ENCODE data around the gene A2M.

A2M gene

DNA sequence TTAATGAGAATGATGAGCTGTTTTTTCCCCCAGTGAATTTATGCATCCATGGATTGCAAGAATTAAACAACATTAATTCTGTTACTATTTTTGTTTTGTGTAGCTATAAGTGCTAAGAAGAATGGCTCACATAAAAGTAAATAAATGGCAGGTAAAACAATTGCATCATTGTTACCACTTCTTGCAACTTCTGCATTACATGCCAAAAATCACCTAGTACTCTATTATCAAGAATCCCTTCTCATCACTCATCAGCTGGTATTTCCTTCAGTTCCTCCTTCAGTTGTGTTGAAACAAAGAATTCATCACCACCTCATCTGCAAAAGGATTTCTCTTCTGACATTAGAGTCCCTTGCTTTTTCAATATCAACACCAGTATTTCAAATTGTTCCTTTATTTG, 773 bp downstream of the A2M start:
- no peak overlapping the region for H3K27ac ChIP-seq
- in situ Hi-C loops (cut with HindIII; ENCODE audit: low pct_ligation_motif_present, low sequenced_read_pairs), result no loop called here
- H3K36me3 ChIP-seq (replicated peaks), result no peaks in the 10 kb centered on the region
- DNase-seq, result no peak
- H3K4me3 ChIP-seq (ENCODE audit: low read depth, low read length), result no peak overlapping the region
- H3K27me3 ChIP-seq (replicated peaks), result no peaks in the 10 kb centered on the region
- TF ChIP-seq, protein P1, sequence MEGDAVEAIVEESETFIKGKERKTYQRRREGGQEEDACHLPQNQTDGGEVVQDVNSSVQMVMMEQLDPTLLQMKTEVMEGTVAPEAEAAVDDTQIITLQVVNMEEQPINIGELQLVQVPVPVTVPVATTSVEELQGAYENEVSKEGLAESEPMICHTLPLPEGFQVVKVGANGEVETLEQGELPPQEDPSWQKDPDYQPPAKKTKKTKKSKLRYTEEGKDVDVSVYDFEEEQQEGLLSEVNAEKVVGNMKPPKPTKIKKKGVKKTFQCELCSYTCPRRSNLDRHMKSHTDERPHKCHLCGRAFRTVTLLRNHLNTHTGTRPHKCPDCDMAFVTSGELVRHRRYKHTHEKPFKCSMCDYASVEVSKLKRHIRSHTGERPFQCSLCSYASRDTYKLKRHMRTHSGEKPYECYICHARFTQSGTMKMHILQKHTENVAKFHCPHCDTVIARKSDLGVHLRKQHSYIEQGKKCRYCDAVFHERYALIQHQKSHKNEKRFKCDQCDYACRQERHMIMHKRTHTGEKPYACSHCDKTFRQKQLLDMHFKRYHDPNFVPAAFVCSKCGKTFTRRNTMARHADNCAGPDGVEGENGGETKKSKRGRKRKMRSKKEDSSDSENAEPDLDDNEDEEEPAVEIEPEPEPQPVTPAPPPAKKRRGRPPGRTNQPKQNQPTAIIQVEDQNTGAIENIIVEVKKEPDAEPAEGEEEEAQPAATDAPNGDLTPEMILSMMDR (IDR thresholded peaks at IDR 0.05; ENCODE audit: low read depth, low read length, missing control alignments), result no peak

DNA sequence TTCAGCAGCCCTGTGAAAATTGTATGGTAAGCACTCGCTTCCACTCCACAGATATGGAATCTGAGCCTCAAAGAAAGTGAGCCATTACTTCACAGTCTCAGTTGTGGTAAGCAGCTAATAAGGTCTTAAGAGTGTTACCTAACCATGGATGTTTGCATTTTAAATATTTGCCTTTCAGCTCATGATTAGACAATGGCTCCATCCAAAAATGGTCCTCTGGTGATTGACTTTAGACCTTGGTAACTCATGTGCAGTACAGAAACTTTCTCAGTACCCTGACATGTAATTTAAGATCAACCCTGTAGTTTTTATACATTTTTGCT, 1.8 kb downstream of the A2M start:
- no peak overlapping the region for H3K27ac ChIP-seq
- in situ Hi-C loops (cut with HindIII; ENCODE audit: low pct_ligation_motif_present, low sequenced_read_pairs), result no loop called here
- no peak overlapping the region for H3K4me3 ChIP-seq (ENCODE audit: low read depth, low read length)
- no peaks in the 10 kb centered on the region for H3K27me3 ChIP-seq (replicated peaks)
- no peak for DNase-seq
- H3K36me3 ChIP-seq (replicated peaks), result no peaks in the 10 kb centered on the region
- TF ChIP-seq, protein P1 (IDR thresholded peaks at IDR 0.05; ENCODE audit: low read depth, low read length, missing control alignments), result no peak

DNA sequence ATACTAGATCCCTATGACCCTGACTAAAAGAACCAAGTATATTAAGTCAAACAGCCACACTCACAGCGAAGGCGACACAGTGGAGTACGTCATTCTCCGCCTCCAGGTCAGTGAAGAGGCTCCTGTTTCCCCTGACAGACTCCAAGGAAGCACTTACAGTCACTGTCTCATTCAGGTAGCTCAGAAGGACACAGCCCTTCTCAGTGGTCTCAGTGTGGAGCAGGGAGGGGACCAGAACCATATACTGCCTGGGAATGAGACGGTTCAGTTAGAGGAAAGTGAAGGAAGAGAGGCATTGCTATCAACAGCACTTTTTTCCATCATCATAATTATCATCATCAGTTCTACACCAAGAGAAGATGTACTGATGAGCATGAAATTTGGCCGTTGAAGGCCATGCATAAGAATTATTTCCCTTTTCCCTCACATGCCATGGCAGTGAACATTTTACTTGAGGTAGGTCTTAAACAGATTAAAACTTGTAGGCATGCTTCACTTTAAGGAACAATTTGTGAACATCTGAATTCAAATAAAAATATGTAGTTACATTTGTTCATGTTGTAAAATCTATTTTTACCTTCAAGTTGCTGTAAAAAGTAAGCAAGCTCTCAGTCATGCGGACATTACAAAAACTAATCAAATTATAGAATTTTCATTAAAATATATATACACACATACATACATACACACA, 2.3 kb downstream of the A2M start:
- in situ Hi-C loops (cut with HindIII; ENCODE audit: low pct_ligation_motif_present, low sequenced_read_pairs), result no loop called here
- TF ChIP-seq, protein P1 (IDR thresholded peaks at IDR 0.05; ENCODE audit: low read depth, low read length, missing control alignments), result no peak
- no peak overlapping the region for H3K4me3 ChIP-seq (ENCODE audit: low read depth, low read length)
- DNase-seq, result no peak
- H3K27me3 ChIP-seq (replicated peaks), result no peaks in the 10 kb centered on the region
- no peaks in the 10 kb centered on the region for H3K36me3 ChIP-seq (replicated peaks)
- H3K27ac ChIP-seq, result no peak overlapping the region

DNA sequence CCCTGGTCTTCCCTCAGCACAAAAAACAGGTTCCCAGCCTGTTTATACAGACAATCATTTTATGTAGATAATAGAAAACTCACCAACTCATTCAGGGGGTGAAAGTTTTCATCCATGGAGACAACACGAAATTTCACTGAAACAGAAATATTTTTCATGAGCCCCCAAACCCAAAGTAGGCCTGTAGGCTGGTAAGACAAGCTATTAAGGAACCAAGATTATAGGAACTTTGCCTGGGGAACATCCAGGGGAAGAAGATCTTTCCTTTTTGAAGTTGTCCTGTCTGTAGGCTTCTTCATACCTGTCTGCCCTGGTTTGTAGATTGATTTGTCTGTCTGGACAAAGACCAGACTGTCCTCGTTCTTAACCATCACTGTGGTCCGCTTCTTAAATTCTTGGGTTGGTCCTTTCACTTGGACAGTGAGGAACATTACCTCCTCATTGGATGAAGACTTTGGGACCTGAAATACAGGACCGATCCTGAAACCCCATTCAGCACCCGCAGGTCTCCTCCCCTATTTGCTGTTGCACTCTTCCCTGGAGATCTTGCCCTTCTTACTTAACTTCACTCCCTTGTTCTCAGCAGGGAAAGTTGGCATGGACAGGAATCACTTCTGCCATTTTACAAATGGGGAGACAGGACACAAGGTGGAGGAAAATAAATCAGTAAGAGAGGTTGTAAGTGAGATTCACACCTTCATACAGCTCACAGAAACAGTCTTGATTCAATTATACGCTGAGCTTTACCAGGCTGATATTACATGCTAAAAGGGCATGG, 3.5 kb downstream of the A2M start:
- no peak overlapping the region for H3K27ac ChIP-seq
- no peaks in the 10 kb centered on the region for H3K27me3 ChIP-seq (replicated peaks)
- TF ChIP-seq, protein P1 (IDR thresholded peaks at IDR 0.05; ENCODE audit: low read depth, low read length, missing control alignments), result no peak
- in situ Hi-C loops (cut with HindIII; ENCODE audit: low pct_ligation_motif_present, low sequenced_read_pairs), result no loop called here
- no peaks in the 10 kb centered on the region for H3K36me3 ChIP-seq (replicated peaks)
- DNase-seq, result no peak
- H3K4me3 ChIP-seq (ENCODE audit: low read depth, low read length), result no peak overlapping the region

DNA sequence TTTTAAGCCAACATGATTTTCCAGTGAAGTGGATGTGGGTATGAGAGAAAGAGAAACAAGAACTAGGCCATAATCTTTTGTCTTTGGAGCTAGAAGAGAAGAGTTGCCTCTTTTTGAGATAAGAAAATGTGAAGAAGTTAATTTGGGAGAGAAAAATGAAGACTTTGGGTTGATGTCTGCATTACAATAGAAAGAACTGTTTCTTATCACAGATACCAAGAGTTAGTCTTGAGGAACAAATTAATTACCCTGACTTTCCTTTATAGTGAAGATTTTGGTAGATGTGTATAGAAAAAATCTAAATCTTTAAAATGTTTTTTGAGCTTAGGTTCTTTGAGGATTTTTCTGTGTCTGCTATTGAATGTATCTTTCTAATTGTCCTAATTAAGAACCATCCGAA, 4.2 kb downstream of the A2M start:
- H3K36me3 ChIP-seq (replicated peaks), result no peaks in the 10 kb centered on the region
- TF ChIP-seq, protein P1 (IDR thresholded peaks at IDR 0.05; ENCODE audit: low read depth, low read length, missing control alignments), result no peak
- H3K27me3 ChIP-seq (replicated peaks), result no peaks in the 10 kb centered on the region
- no peak overlapping the region for H3K4me3 ChIP-seq (ENCODE audit: low read depth, low read length)
- DNase-seq, result no peak
- in situ Hi-C loops (cut with HindIII; ENCODE audit: low pct_ligation_motif_present, low sequenced_read_pairs), result no loop called here
- H3K27ac ChIP-seq, result no peak overlapping the region

Data from brain microvascular endothelial cell (primary cell).